Large intestine (tissue), 3 donors: ENCODE results near the gene ANKRD45. TPM values are rescaled to one million over a fixed set of nuclear protein-coding genes. Genes with fewer than 3 reads are reported as not detected.
"Not testable (repeated sequence)": the region's sequence is repeated elsewhere in the genome, so short reads cannot be mapped to it uniquely, and the experiment has no call there.

Source experiments
- DNase-seq, 2 donors: peaks; one replicate each; pipeline versions ENCODE4 v3.0.0 to v3.0.0-alpha.2; 2013
- H3K27ac ChIP-seq: one replicate; pipeline ENCODE4 v1.5.1; 2013; ENCODE audit warnings: low read length
- H3K27me3 ChIP-seq: 2 replicates; pipeline ENCODE4 v1.6.1; 2013; ENCODE audit warnings: low read length; ENCODE audit not compliant: control insufficient read depth, insufficient read depth
- H3K36me3 ChIP-seq: 2 replicates; pipeline ENCODE4 v1.6.1; 2013; ENCODE audit warnings: low read length; ENCODE audit not compliant: control insufficient read depth, insufficient read depth
- H3K4me1 ChIP-seq: one replicate; pipeline ENCODE4 v1.6.1; 2013; ENCODE audit warnings: low read length; ENCODE audit not compliant: control insufficient read depth, insufficient read depth
- H3K4me3 ChIP-seq: one replicate; pipeline ENCODE4 v1.5.1; 2013; ENCODE audit warnings: low read length
- H3K9me3 ChIP-seq: one replicate; pipeline ENCODE4 v1.6.1; 2013; ENCODE audit warnings: mild to moderate bottlenecking, low read depth, low read length, moderate library complexity; ENCODE audit not compliant: control insufficient read depth
- WGBS: methylation state at CpG from one replicate; pipeline ENCODE4 v1.1.5; 2013; ENCODE audit warnings: low lambda C conversion rate; ENCODE audit not compliant: insufficient coverage; 5-methylcytosine and 5-hydroxymethylcytosine counted together
- polyA plus RNA-seq: library from polyadenylated mRNA; unstranded; fragments of 120-200 nt; gene quantifications from one replicate; pipeline ENCODE4 v1.2.1, GENCODE V29; 2013

The ANKRD45 gene
- polyA plus RNA-seq, 1 donor = 0.34 TPM

DNA sequence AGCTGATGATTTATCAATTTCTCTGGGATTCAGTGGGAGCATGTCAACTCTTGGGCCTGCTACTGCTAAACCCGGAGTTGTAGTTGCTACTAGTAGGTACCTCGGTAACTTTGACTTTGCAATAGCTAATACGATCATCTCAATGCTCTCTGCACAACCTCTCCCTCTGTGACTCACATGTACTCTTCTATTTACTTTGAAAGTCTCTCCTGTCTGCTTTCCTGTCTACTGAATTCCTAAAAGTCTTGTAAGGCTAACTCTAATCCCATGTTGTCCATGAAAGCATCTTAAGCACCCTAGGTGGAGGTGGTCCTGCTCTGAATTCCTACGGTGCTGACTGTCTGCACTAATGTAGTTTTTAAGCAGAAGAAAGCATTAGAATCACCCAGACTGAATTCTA is 96.1 kb downstream of the ANKRD45 start:
- DNase-seq = no peak
- no CpG with 5 or more reads among the region's 4 CpGs for WGBS
- peaks cover 3% of the 10 kb centered on the region for H3K27me3 ChIP-seq
- H3K27ac ChIP-seq = no peak overlapping the region
- H3K9me3 ChIP-seq = no peaks in the 10 kb centered on the region
- no peaks in the 10 kb centered on the region for H3K36me3 ChIP-seq
- no peak overlapping the region for H3K4me3 ChIP-seq
- H3K4me1 ChIP-seq = no peaks in the 10 kb centered on the region

DNA sequence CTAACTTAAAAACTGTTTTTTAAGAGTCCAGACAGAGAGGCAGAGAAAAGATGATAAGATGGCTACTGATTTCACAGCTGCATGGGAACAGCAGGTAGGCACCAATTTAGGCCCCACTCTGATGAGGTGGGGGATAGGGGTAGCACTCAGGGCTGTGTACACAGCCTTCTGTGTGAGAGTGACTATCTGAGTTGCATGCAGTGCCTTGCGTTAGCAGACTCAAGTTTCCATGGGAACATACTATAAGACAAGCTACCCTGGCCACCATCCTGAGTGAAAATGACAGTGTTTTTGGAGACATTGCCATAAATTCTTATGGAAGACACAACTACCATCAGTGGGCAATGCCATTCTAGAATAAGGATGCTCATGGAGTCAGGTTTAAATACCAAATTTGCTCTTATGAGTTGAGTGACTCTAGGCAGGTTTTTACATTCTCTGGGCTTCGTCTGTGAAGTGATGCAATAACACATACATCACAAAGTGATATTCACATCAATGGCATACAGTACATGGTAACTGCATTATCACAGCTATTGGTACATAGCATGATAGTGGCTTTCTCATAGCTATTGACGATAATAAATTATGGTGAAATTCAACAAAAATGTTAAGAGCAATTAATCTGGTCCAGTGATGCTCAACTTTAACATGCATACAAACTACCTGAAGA is 97.3 kb downstream of the ANKRD45 start:
- no peak for DNase-seq
- Histone ChIP-seq H3K4me1 (no peaks in the 10 kb centered on the region), H3K36me3 (no peaks in the 10 kb centered on the region), H3K4me3 (no peak overlapping the region), H3K9me3 (no peaks in the 10 kb centered on the region), H3K27me3 (peaks cover 3% of the 10 kb centered on the region), H3K27ac (no peak overlapping the region)
- no CpG with 5 or more reads among the region's 3 CpGs for WGBS

- H3K36me3 ChIP-seq = no peaks in the 10 kb centered on the region
- H3K4me1 ChIP-seq = no peaks in the 10 kb centered on the region
- H3K9me3 ChIP-seq = no peaks in the 10 kb centered on the region
- H3K4me3 ChIP-seq = no peak overlapping the region
- no peak for DNase-seq
- no CpG with 5 or more reads among the region's 4 CpGs for WGBS
- H3K27ac ChIP-seq = no peak overlapping the region
- H3K27me3 ChIP-seq = no peaks in the 10 kb centered on the region
Measured at GRCh38 chr1:173570370-173571007, 99.2 kb downstream of the ANKRD45 start.

DNA sequence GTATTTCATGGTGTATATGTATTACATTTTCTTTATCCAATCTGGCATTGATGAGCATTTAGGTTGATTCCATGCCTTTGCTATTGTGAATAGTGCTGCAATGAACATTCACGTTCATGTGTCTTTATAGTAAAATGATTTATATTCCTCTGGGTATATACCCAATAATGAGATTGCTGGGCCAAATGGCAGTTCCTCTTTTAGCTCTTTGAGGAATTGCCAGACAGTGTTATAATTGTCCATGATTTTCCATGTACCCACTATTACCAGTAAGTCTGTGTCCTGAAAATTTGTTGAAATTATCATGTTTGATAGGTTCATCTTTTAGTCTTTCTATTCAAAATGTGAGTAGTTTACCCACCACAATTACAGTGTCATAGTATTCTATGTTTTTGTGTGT is 101.2 kb downstream of the ANKRD45 start:
- no peaks in the 10 kb centered on the region for H3K27me3 ChIP-seq
- H3K9me3 ChIP-seq = no peaks in the 10 kb centered on the region
- H3K36me3 ChIP-seq = no peaks in the 10 kb centered on the region
- H3K4me1 ChIP-seq = no peaks in the 10 kb centered on the region
- H3K4me3 ChIP-seq = no peak overlapping the region
- no peak for DNase-seq
- WGBS = no CpG with 5 or more reads among the region's 1 CpG
- H3K27ac ChIP-seq = no peak overlapping the region

GRCh38 chr1:173563846-173564245 is 105.8 kb downstream of the ANKRD45 start:
- H3K27ac ChIP-seq, H3K36me3 ChIP-seq, DNase-seq, H3K4me1 ChIP-seq, H3K27me3 ChIP-seq, H3K9me3 ChIP-seq, H3K4me3 ChIP-seq: not testable (repeated sequence)
- no CpG with 5 or more reads among the region's 1 CpG for WGBS

- no CpG with 5 or more reads among the region's 6 CpGs for WGBS
- H3K4me1 ChIP-seq = no peaks in the 10 kb centered on the region
- no peaks in the 10 kb centered on the region for H3K27me3 ChIP-seq
- H3K9me3 ChIP-seq = no peaks in the 10 kb centered on the region
- no peaks in the 10 kb centered on the region for H3K36me3 ChIP-seq
- H3K4me3 ChIP-seq = no peak overlapping the region
- H3K27ac ChIP-seq = no peak overlapping the region
- DNase-seq = no peak
Measured at GRCh38 chr1:173562813-173563212, 106.8 kb downstream of the ANKRD45 start.

GRCh38 chr1:173561263-173561662 is 108.4 kb downstream of the ANKRD45 start:
- no peaks in the 10 kb centered on the region for H3K4me1 ChIP-seq
- H3K9me3 ChIP-seq = no peaks in the 10 kb centered on the region
- DNase-seq = no peak
- H3K4me3 ChIP-seq = no peak overlapping the region
- H3K27ac ChIP-seq = no peak overlapping the region
- H3K36me3 ChIP-seq = no peaks in the 10 kb centered on the region
- H3K27me3 ChIP-seq = no peaks in the 10 kb centered on the region
- WGBS = no CpG with 5 or more reads among the region's 1 CpG

GRCh38 chr1:173560285-173560880 is 109.3 kb downstream of the ANKRD45 start:
- 93% methylated on average over 2 of the region's 3 CpGs for WGBS
- Histone ChIP-seq H3K36me3 (no peaks in the 10 kb centered on the region), H3K9me3 (no peaks in the 10 kb centered on the region), H3K4me3 (no peak overlapping the region), H3K27me3 (no peaks in the 10 kb centered on the region), H3K27ac (no peak overlapping the region), H3K4me1 (no peaks in the 10 kb centered on the region)
- DNase-seq = no peak

Other genes starting within 250 kb of the ANKRD45 start
- 203 TPM for gene PRDX6, start 192.5 kb downstream of the ANKRD45 start, polyA plus RNA-seq
- 0.06 TPM for gene SLC9C2, start 66.8 kb downstream of the ANKRD45 start, polyA plus RNA-seq
- not detected for gene TEX50, start 34.5 kb downstream of the ANKRD45 start, polyA plus RNA-seq
- gene KLHL20, start 45.1 kb upstream of the ANKRD45 start, polyA plus RNA-seq = 18.8 TPM
- 23.6 TPM for gene DARS2, start 154.8 kb upstream of the ANKRD45 start, polyA plus RNA-seq
- gene CENPL, start 155.0 kb upstream of the ANKRD45 start, polyA plus RNA-seq = 7.0 TPM
- gene GAS5, start 198.1 kb upstream of the ANKRD45 start, polyA plus RNA-seq = 835 TPM
- gene ZBTB37, start 198.5 kb upstream of the ANKRD45 start, polyA plus RNA-seq = 4.1 TPM
- gene SERPINC1, start 247.5 kb upstream of the ANKRD45 start, polyA plus RNA-seq = 0.54 TPM